ENCODE measurements around the gene NOX5. TPM values are rescaled to one million over a fixed set of nuclear protein-coding genes. Genes with fewer than 3 reads are reported as not detected.

Gene NOX5, protein sequence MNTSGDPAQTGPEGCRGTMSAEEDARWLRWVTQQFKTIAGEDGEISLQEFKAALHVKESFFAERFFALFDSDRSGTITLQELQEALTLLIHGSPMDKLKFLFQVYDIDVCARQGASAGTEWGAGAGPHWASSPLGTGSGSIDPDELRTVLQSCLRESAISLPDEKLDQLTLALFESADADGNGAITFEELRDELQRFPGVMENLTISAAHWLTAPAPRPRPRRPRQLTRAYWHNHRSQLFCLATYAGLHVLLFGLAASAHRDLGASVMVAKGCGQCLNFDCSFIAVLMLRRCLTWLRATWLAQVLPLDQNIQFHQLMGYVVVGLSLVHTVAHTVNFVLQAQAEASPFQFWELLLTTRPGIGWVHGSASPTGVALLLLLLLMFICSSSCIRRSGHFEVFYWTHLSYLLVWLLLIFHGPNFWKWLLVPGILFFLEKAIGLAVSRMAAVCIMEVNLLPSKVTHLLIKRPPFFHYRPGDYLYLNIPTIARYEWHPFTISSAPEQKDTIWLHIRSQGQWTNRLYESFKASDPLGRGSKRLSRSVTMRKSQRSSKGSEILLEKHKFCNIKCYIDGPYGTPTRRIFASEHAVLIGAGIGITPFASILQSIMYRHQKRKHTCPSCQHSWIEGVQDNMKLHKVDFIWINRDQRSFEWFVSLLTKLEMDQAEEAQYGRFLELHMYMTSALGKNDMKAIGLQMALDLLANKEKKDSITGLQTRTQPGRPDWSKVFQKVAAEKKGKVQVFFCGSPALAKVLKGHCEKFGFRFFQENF
- 0.14 and 0.22 TPM in 2 replicates for total RNA-seq

DNA sequence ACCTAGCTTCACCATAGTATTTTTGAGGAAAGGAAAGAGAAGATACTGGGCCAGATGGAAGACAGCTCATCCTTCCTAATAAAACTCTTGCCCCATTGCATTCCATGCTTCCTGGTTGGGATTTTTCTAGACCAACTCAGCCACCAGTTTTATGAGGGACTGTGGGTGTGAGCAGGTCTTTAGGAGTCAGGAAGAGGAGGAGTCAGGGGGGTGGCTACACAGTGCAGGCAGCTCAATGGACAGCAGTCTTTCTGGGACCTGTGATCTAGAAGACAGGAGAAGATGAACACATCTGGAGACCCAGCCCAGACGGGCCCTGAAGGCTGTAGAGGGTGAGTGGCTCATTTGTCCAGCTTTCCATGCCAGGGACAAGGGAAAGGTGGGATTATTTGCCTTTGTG is at the start of gene NOX5:
NOX5 (plus strand) TSS at position 242 of the 400 bp plus-strand sequence; CDS start at position 283, 41 bp downstream.

Other genes with a start within 250 kb of the NOX5 start
- 19.0 and 38.8 TPM in 2 replicates for gene ANP32A, start 193.8 kb upstream of the NOX5 start, total RNA-seq
- gene SPESP1, start 84.2 kb upstream of the NOX5 start, total RNA-seq = 2.4 and 4.0 TPM in 2 replicates
- gene GLCE, start 145.9 kb downstream of the NOX5 start, total RNA-seq = 29.5 and 60.0 TPM in 2 replicates

Measured in placental pericyte (primary cell).